ENCODE data around the gene CLIP1. TPM values are rescaled to one million over a fixed set of nuclear protein-coding genes. Genes with fewer than 3 reads are reported as not detected.

Gene CLIP1
- total RNA-seq, 1 donor from 2014 or later: 21.9 TPM

DNA sequence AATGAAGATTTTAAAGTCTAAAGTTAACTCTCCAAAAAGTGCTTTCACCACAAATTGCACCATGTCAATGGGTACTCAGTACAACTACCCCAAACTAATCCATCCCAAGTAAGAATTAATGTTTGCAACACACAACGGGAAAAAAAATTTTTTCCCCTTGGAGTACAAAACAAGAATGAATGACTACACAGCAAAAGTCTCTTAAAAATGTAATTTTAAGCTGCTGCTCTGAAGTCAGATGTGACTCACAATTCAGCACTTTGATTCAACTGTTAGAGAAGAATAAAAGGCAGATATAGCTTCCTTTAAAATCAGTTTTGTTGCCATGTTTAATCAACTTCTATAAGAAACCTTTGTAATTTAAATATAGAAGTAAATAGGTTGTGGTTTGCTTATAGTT is 113.7 kb downstream of the CLIP1 start:
- no peaks in the 10 kb centered on the region for H3K9me3 ChIP-seq (ENCODE audit: control insufficient read depth in 3 of 3, low read length in 3 of 3)

DNA sequence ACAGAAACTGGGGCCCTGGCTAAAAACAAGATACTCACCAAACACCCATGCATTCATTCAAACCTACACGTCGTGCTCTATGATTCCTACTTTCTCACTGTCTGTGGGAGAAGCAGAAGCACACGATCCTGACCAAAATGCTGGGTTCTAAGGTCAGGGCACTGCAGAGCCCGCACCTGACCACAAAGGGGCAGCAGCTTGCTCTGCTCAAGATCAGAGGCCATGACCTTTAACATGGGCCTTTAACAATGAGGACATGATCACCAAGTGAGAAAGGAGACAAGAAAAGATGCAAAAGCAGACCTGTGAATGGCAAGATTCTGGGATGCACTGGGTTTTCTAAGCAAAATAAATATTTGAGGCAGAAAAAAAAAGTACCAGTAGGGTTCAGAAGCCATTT is 116.1 kb downstream of the CLIP1 start:
- Histone ChIP-seq H3K27ac (ENCODE audit: low read depth, low read length) (no peak overlapping the region), H3K27me3 (ENCODE audit: control insufficient read depth in 3 of 3, insufficient read depth in 3 of 3, low read length in 3 of 3) (no peaks in the 10 kb centered on the region), H3K4me3 (ENCODE audit: low read length in 3 of 3) (no peak overlapping the region), H3K9ac (ENCODE audit: low read depth in 1 of 3, low read length in 3 of 3) (no peak overlapping the region), H3K36me3 (ENCODE audit: control insufficient read depth in 3 of 3, insufficient read depth in 3 of 3, low read length in 3 of 3) (peaks cover 43 to 72% (median 70%) of the 10 kb centered on the region in 3 donors), H3K9me3 (ENCODE audit: control insufficient read depth in 3 of 3, low read length in 3 of 3) (no peaks in the 10 kb centered on the region), H3K4me1 (ENCODE audit: control insufficient read depth in 3 of 3, insufficient read depth in 3 of 3, low read length in 3 of 3) (no peaks in the 10 kb centered on the region)

More for the DNA sequence above, 113.7 kb downstream of the CLIP1 start:
- Histone ChIP-seq H3K4me1 (ENCODE audit: control insufficient read depth in 3 of 3, insufficient read depth in 3 of 3, low read length in 3 of 3) (no peaks in the 10 kb centered on the region), H3K27me3 (ENCODE audit: control insufficient read depth in 3 of 3, insufficient read depth in 3 of 3, low read length in 3 of 3) (no peaks in the 10 kb centered on the region), H3K27ac (ENCODE audit: low read depth, low read length) (no peak overlapping the region), H3K36me3 (ENCODE audit: control insufficient read depth in 3 of 3, insufficient read depth in 3 of 3, low read length in 3 of 3) (peaks cover 41 to 69% (median 61%) of the 10 kb centered on the region in 3 donors), H3K9ac (ENCODE audit: low read depth in 1 of 3, low read length in 3 of 3) (no peak overlapping the region), H3K4me3 (ENCODE audit: low read length in 3 of 3) (no peak overlapping the region)

DNA sequence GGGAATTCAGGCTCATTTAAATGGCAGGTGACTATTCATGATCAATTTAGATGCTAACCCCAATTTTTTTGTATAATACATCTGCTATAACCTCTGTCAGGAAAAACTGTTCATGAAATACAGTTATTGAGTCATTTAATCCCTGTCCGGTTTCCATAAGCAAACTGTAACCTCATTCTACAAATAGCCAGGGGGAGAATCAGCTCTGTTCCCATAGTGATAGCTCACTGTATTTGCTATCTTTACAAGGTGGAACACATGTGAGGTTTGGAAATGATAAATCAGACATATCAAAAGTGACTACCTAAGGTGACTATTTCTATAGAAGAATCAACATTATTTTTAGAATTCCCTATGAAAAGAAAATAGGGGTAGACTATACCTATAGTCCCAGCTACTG is 117.5 kb downstream of the CLIP1 start:
- Histone ChIP-seq H3K27ac (ENCODE audit: low read depth, low read length) (no peak overlapping the region), H3K4me3 (ENCODE audit: low read length in 3 of 3) (no peak overlapping the region), H3K27me3 (ENCODE audit: control insufficient read depth in 3 of 3, insufficient read depth in 3 of 3, low read length in 3 of 3) (no peaks in the 10 kb centered on the region), H3K4me1 (ENCODE audit: control insufficient read depth in 3 of 3, insufficient read depth in 3 of 3, low read length in 3 of 3) (no peaks in the 10 kb centered on the region), H3K9ac (ENCODE audit: low read depth in 1 of 3, low read length in 3 of 3) (no peak overlapping the region), H3K9me3 (ENCODE audit: control insufficient read depth in 3 of 3, low read length in 3 of 3) (no peaks in the 10 kb centered on the region), H3K36me3 (ENCODE audit: control insufficient read depth in 3 of 3, insufficient read depth in 3 of 3, low read length in 3 of 3) (peaks cover 43 to 73% (median 65%) of the 10 kb centered on the region in 3 donors)

DNA sequence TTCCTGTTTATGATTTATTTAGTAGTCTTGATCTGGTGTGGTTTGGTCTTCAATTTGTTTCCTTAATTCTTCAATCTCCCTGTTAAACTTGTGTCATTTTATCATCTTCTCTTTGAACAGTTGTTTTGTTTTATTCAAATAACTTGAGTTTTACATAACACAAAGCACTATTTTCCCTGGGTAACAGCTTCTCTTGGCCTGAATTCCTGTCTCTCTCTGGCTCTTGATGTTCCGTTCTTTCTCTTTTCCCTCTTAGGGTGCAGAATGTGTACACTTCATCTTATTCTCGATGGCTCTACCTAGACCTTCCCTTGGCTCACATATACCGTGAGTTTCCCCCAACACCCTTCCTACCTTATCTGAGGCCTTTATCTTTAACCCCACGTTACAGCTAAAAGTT is 119.4 kb downstream of the CLIP1 start:
- no peak overlapping the region for H3K4me3 ChIP-seq (ENCODE audit: low read length in 3 of 3)
- no peaks in the 10 kb centered on the region for H3K4me1 ChIP-seq (ENCODE audit: control insufficient read depth in 3 of 3, insufficient read depth in 3 of 3, low read length in 3 of 3)
- H3K27me3 ChIP-seq (ENCODE audit: control insufficient read depth in 3 of 3, insufficient read depth in 3 of 3, low read length in 3 of 3): no peaks in the 10 kb centered on the region
- no peaks in the 10 kb centered on the region for H3K9me3 ChIP-seq (ENCODE audit: control insufficient read depth in 3 of 3, low read length in 3 of 3)
- peaks cover 40 to 70% (median 60%) of the 10 kb centered on the region in 3 donors for H3K36me3 ChIP-seq (ENCODE audit: control insufficient read depth in 3 of 3, insufficient read depth in 3 of 3, low read length in 3 of 3)
- H3K27ac ChIP-seq (ENCODE audit: low read depth, low read length): no peak overlapping the region
- no peak overlapping the region for H3K9ac ChIP-seq (ENCODE audit: low read depth in 1 of 3, low read length in 3 of 3)

DNA sequence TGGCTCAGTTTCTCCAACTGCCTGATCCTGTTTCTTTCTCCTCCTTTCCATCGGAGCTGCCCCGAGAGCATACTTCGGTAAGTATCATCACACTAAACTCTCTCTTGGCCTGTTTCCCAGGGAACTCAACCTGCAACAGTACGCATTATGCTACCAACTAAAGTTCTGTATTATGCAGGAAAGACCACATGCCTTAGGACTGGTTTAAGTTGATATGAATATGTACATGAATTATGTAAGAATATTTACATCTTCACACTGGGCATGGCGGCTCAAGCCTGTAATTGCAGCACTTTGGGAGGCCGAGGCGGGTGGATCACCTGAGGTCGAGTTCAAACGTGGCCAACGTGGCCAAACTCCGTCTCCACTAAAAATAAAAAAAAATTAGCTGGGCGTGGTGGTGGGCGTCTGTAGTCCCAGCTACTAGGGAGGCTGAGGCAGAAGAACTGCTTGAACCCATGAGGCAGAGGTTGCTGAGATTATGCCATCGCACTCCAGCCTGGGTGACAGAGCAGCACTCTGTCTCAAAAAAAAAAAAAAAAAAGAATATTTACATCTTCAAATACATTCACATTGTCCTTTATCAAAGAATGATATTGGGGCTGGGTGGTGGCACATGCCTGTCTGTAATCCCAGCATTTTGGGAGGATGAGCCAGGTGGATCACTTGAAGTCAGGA is 124.3 kb downstream of the CLIP1 start:
- Histone ChIP-seq H3K9ac (ENCODE audit: low read depth in 1 of 3, low read length in 3 of 3) (no peak overlapping the region), H3K36me3 (ENCODE audit: control insufficient read depth in 3 of 3, insufficient read depth in 3 of 3, low read length in 3 of 3) (peaks cover 31 to 54% (median 44%) of the 10 kb centered on the region in 3 donors)

DNA sequence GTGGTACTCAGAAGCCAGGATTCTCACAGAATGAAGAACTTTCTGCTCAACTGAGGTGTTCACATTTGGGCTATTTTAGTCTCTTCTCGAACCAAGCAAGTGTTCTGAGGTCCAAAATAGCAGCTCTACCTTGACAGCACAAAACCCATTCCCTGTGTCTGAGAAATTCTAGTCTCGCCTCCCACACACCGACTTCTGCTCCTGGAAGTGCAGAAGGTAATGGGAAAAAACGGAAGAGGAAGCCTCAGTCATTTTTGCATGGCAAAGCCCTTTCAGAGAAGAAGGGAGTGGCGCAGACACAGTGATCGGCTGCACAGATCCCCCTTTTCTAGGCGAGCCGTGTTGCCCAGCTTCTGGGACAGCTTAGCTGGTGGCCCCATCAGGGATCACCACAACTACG is 125.0 kb downstream of the CLIP1 start:
- Histone ChIP-seq H3K9ac (ENCODE audit: low read depth in 1 of 3, low read length in 3 of 3) (no peak overlapping the region), H3K27me3 (ENCODE audit: control insufficient read depth in 3 of 3, insufficient read depth in 3 of 3, low read length in 3 of 3) (no peaks in the 10 kb centered on the region), H3K36me3 (ENCODE audit: control insufficient read depth in 3 of 3, insufficient read depth in 3 of 3, low read length in 3 of 3) (peaks cover 31 to 51% (median 45%) of the 10 kb centered on the region in 3 donors), H3K9me3 (ENCODE audit: control insufficient read depth in 3 of 3, low read length in 3 of 3) (no peaks in the 10 kb centered on the region), H3K27ac (ENCODE audit: low read depth, low read length) (no peak overlapping the region), H3K4me3 (ENCODE audit: low read length in 3 of 3) (no peak overlapping the region), H3K4me1 (ENCODE audit: control insufficient read depth in 3 of 3, insufficient read depth in 3 of 3, low read length in 3 of 3) (no peaks in the 10 kb centered on the region)

More for the DNA sequence above, 124.3 kb downstream of the CLIP1 start:
- Histone ChIP-seq H3K4me3 (ENCODE audit: low read length in 3 of 3) (no peak overlapping the region), H3K27me3 (ENCODE audit: control insufficient read depth in 3 of 3, insufficient read depth in 3 of 3, low read length in 3 of 3) (no peaks in the 10 kb centered on the region), H3K4me1 (ENCODE audit: control insufficient read depth in 3 of 3, insufficient read depth in 3 of 3, low read length in 3 of 3) (no peaks in the 10 kb centered on the region), H3K27ac (ENCODE audit: low read depth, low read length) (no peak overlapping the region), H3K9me3 (ENCODE audit: control insufficient read depth in 3 of 3, low read length in 3 of 3) (no peaks in the 10 kb centered on the region)

DNA sequence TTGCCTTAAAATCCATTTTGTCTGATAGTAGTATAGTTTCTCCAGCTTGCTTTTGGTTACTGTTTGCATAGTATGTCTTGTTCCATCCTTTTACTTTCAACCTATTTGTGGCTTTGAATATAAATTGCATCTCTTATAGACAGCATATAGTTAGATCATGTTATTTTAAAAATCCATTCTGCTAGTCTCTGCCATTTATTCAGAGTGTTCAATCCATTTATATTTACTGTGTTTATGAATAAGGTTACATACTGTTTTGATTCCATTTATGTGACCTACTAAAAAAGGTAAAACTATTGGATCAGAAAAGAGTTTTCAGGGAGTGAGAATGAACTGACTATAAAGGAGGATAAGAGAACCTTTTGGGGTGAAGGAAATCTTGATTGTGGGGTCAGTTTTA is 126.6 kb downstream of the CLIP1 start:
- no peak overlapping the region for H3K4me3 ChIP-seq (ENCODE audit: low read length in 3 of 3)
- peaks cover 29 to 60% (median 38%) of the 10 kb centered on the region in 3 donors for H3K36me3 ChIP-seq (ENCODE audit: control insufficient read depth in 3 of 3, insufficient read depth in 3 of 3, low read length in 3 of 3)
- no peaks in the 10 kb centered on the region for H3K9me3 ChIP-seq (ENCODE audit: control insufficient read depth in 3 of 3, low read length in 3 of 3)
- no peak overlapping the region for H3K9ac ChIP-seq (ENCODE audit: low read depth in 1 of 3, low read length in 3 of 3)
- H3K27ac ChIP-seq (ENCODE audit: low read depth, low read length): no peak overlapping the region
- no peaks in the 10 kb centered on the region for H3K27me3 ChIP-seq (ENCODE audit: control insufficient read depth in 3 of 3, insufficient read depth in 3 of 3, low read length in 3 of 3)
- H3K4me1 ChIP-seq (ENCODE audit: control insufficient read depth in 3 of 3, insufficient read depth in 3 of 3, low read length in 3 of 3): no peaks in the 10 kb centered on the region

DNA sequence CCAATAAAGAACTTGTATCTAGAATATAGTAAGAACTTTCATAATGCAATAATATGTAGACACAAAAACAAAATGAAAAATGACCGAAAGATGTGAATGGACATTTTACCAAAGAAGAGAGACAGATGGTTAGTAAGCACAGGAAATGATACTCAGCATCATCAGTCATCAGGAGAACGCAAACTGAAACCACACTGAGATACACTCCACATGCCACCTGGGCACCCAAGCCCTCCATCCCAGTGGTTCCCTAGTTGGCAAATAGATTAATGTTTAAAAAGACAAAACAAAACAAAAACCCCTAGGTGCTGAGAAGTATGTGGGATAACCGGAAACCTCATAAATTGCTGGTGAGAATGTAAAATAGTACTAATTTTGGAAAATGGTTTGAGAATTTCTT is 129.4 kb downstream of the CLIP1 start:
- no peak overlapping the region for H3K27ac ChIP-seq (ENCODE audit: low read depth, low read length)
- H3K9me3 ChIP-seq (ENCODE audit: control insufficient read depth in 3 of 3, low read length in 3 of 3): no peaks in the 10 kb centered on the region
- no peak overlapping the region for H3K9ac ChIP-seq (ENCODE audit: low read depth in 1 of 3, low read length in 3 of 3)
- peaks cover 23 to 43% (median 32%) of the 10 kb centered on the region in 3 donors for H3K36me3 ChIP-seq (ENCODE audit: control insufficient read depth in 3 of 3, insufficient read depth in 3 of 3, low read length in 3 of 3)
- H3K27me3 ChIP-seq (ENCODE audit: control insufficient read depth in 3 of 3, insufficient read depth in 3 of 3, low read length in 3 of 3): no peaks in the 10 kb centered on the region
- no peak overlapping the region for H3K4me3 ChIP-seq (ENCODE audit: low read length in 3 of 3)
- H3K4me1 ChIP-seq (ENCODE audit: control insufficient read depth in 3 of 3, insufficient read depth in 3 of 3, low read length in 3 of 3): no peaks in the 10 kb centered on the region

DNA sequence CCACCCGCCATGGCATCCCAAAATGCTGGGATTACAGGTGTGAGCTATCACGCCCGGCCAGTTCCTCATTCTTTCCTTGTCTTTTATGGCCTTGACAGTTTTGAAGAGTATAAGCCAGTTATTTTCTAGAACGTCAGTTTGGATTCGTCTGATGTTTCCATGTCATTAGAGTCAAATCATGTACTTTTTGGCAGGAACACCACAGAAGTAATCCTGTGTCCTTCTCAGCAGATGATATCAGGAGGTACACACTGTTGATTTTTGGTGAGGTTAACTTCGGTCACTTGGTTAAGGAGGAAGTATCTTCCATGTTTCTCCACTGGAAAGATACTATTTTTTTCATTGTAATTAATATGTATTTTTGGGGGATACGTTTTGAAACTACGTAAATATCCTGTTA is 131.0 kb downstream of the CLIP1 start:
- H3K27me3 ChIP-seq (ENCODE audit: control insufficient read depth in 3 of 3, insufficient read depth in 3 of 3, low read length in 3 of 3): no peaks in the 10 kb centered on the region
- no peak overlapping the region for H3K9ac ChIP-seq (ENCODE audit: low read depth in 1 of 3, low read length in 3 of 3)
- no peak overlapping the region for H3K4me3 ChIP-seq (ENCODE audit: low read length in 3 of 3)
- peaks cover 21 to 46% (median 28%) of the 10 kb centered on the region in 3 donors for H3K36me3 ChIP-seq (ENCODE audit: control insufficient read depth in 3 of 3, insufficient read depth in 3 of 3, low read length in 3 of 3)
- no peaks in the 10 kb centered on the region for H3K4me1 ChIP-seq (ENCODE audit: control insufficient read depth in 3 of 3, insufficient read depth in 3 of 3, low read length in 3 of 3)
- H3K27ac ChIP-seq (ENCODE audit: low read depth, low read length): no peak overlapping the region
- H3K9me3 ChIP-seq (ENCODE audit: control insufficient read depth in 3 of 3, low read length in 3 of 3): no peaks in the 10 kb centered on the region

DNA sequence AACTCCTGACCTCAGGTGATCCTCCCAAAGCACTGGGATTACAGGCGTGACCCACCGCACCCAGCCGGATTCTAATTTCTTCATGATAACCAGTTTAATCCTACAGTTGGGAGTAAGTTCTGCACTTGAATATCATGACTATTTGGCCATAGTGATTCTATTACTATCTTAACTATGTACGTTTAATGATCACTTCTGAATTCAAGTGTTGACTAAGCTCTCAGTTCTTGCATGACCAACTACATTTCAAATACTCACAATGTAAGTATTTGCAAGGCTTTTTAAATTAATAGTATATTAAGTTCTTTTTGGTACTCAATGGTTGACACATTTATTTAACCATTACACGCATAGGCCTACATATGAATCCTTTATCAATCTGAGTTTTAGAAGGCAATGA is 138.8 kb downstream of the CLIP1 start:
- no peaks in the 10 kb centered on the region for H3K27me3 ChIP-seq (ENCODE audit: control insufficient read depth in 3 of 3, insufficient read depth in 3 of 3, low read length in 3 of 3)
- H3K9ac ChIP-seq (ENCODE audit: low read depth in 1 of 3, low read length in 3 of 3): no peak overlapping the region
- no peak overlapping the region for H3K27ac ChIP-seq (ENCODE audit: low read depth, low read length)
- H3K36me3 ChIP-seq (ENCODE audit: control insufficient read depth in 3 of 3, insufficient read depth in 3 of 3, low read length in 3 of 3): peaks cover 20 to 44% (median 35%) of the 10 kb centered on the region in 3 donors
- H3K4me3 ChIP-seq (ENCODE audit: low read length in 3 of 3): no peak overlapping the region
- H3K4me1 ChIP-seq (ENCODE audit: control insufficient read depth in 3 of 3, insufficient read depth in 3 of 3, low read length in 3 of 3): peaks cover 4 to 6% (median 5%) of the 10 kb centered on the region in 3 donors
- H3K9me3 ChIP-seq (ENCODE audit: control insufficient read depth in 3 of 3, low read length in 3 of 3): no peaks in the 10 kb centered on the region

Data from skeletal muscle tissue (tissue), 4 donors.